Measurements from ENCODE around the gene CHPF2.
A peak's percentile ranks its signal among the peaks of the same experiment; 100 is the strongest.

Gene CHPF2

GRCh38 chr7:151249034-151249731 is 16.9 kb downstream of the CHPF2 start:
- no peak for TF ChIP-seq CTCF (IDR thresholded peaks at IDR 0.05; ENCODE audit: low read depth, low read length)
- peak overlapping the region; percentile 74 for H3K4me3 ChIP-seq (ENCODE audit: low read depth, low read length)

GRCh38 chr7:151249732-151250072 is 17.4 kb downstream of the CHPF2 start:
- no peak for TF ChIP-seq CTCF (IDR thresholded peaks at IDR 0.05; ENCODE audit: low read depth, low read length)
- H3K4me3 ChIP-seq (ENCODE audit: low read depth, low read length): no peak overlapping the region

GRCh38 chr7:151250181-151251132 is 18.2 kb downstream of the CHPF2 start:
- no peak overlapping the region for H3K4me3 ChIP-seq (ENCODE audit: low read depth, low read length)
- no peak for TF ChIP-seq CTCF (IDR thresholded peaks at IDR 0.05; ENCODE audit: low read depth, low read length)

- peak overlapping the region; percentile 53 for H3K4me3 ChIP-seq (ENCODE audit: low read depth, low read length)
- TF ChIP-seq CTCF (IDR thresholded peaks at IDR 0.05; ENCODE audit: low read depth, low read length): no peak
These were observed 19.0 kb downstream of the CHPF2 start for GRCh38 chr7:151251328-151251688.

- TF ChIP-seq CTCF (IDR thresholded peaks at IDR 0.05; ENCODE audit: low read depth, low read length): no peak
- peak overlapping the region; percentile 67 for H3K4me3 ChIP-seq (ENCODE audit: low read depth, low read length)
These were observed 19.6 kb downstream of the CHPF2 start for GRCh38 chr7:151251689-151252560.

- H3K4me3 ChIP-seq (ENCODE audit: low read depth, low read length): peak overlapping the region; percentile 67
- no peak for TF ChIP-seq CTCF (IDR thresholded peaks at IDR 0.05; ENCODE audit: low read depth, low read length)
These were observed 20.2 kb downstream of the CHPF2 start for GRCh38 chr7:151252561-151252835.

Data from WI38 (cell line).